Mucosa of descending colon (tissue), 3 donors: ENCODE measurements around the gene NPDC1. TPM values are rescaled to one million over a fixed set of nuclear protein-coding genes. Genes with fewer than 3 reads are reported as not detected.
A peak's percentile ranks its signal among the peaks of the same experiment; 100 is the strongest.
"Not testable (repeated sequence)": the region's sequence is repeated elsewhere in the genome, so short reads cannot be mapped to it uniquely, and the experiment has no call there.

Experiments used
- ATAC-seq: fragments of 200-7000 bp; cut with Tn5 transposase; one replicate; pipeline ENCODE4 v1.9.1; 2020; ENCODE audit warnings: mild to moderate bottlenecking, moderate library complexity
- DNase-seq, 3 donors: peaks; one replicate each; pipeline ENCODE4 v3.0.0-alpha.2; 2020
- H3K36me3 ChIP-seq: fragments of 200-600 bp; one replicate; pipeline ENCODE4 v1.8.0; 2021; ENCODE audit warnings: low read depth, mild to moderate bottlenecking
- H3K4me1 ChIP-seq: fragments of 200-600 bp; one replicate; pipeline ENCODE4 v1.8.0; 2021; ENCODE audit warnings: low read depth, mild to moderate bottlenecking
- H3K4me3 ChIP-seq: fragments of 200-600 bp; one replicate; pipeline ENCODE4 v1.8.0; 2021; ENCODE audit warnings: mild to moderate bottlenecking
- H3K9me3 ChIP-seq: fragments of 200-600 bp; one replicate; pipeline ENCODE4 v1.8.0; 2021; ENCODE audit warnings: mild to moderate bottlenecking
- CTCF ChIP-seq: fragments of 200-600 bp; IDR thresholded peaks from one replicate; pipeline ENCODE4 v1.8.0; 2022; ENCODE audit warnings: antibody characterized with exemption, mild to moderate bottlenecking
- intact Hi-C, 2 donors: fragments of 100-400 bp; cut with DNase I in 1 of 2; cut with micrococcal nuclease in 1 of 2; formaldehyde crosslinking; loops; one replicate each; pipeline versions ENCODE4 v1.11.0 to v1.11.1; 2022; cut with DNase I, micrococcal nuclease
- total RNA-seq, 3 donors: library from RNA; stranded (reverse); fragmentation: NEBNext Ultra II Directional in 2 of 3; extraction: Animal tissue kit (Norgen Biotek cat#: 25700) in 2 of 3; gene quantifications; one replicate each; pipeline versions ENCODE4 v1.2.1 to v1.2.4, GENCODE V29; 2021 to 2023
- donor health status: DM: no; HTN: no; CAD: no; lungs with moderate emphysema.
- donor health status: DM: no; HTN: no; CAD: no.
- donor health status: DM: no; HTN: yes; CAD: no.

NPDC1 gene
- total RNA-seq, 3 donors from 2014 or later = 78.6 to 177 (median 83.0) TPM

GRCh38 chr9:137034709-137035506 lies 11.1 kb downstream of the NPDC1 start:
- intact Hi-C loops = loop anchor here in 1 of 2 donors (5.0 kb wide), 1 partner anchor 253 kb away; no protein-coding TSS in a partner anchor
- TF ChIP-seq CTCF = peak; percentile 90
- Histone ChIP-seq H3K36me3 (no peaks in the 10 kb centered on the region), H3K4me1 (peaks cover 23% of the 10 kb centered on the region), H3K9me3 (no peaks in the 10 kb centered on the region), H3K4me3 (no peak overlapping the region)
- ATAC-seq = peak; percentile 90
- DNase-seq = peak; percentile 80 to 93 (median 91)

- Histone ChIP-seq H3K4me3 (no peak overlapping the region), H3K9me3 (no peaks in the 10 kb centered on the region), H3K36me3 (no peaks in the 10 kb centered on the region), H3K4me1 (peaks cover 30% of the 10 kb centered on the region)
- ATAC-seq (peak; percentile 64), DNase-seq (peak in 2 of 3 donors; percentile 69 to 85)
- no peak for TF ChIP-seq CTCF
- intact Hi-C loops = loop anchor here in 1 of 2 donors (5.0 kb wide), 1 partner anchor 252 kb away; no protein-coding TSS in a partner anchor
Measured at GRCh38 chr9:137034039-137034708, 11.8 kb downstream of the NPDC1 start.

GRCh38 chr9:137033481-137033880 lies 12.5 kb downstream of the NPDC1 start:
- not testable (repeated sequence) for H3K9me3 ChIP-seq, H3K4me3 ChIP-seq, H3K36me3 ChIP-seq, ATAC-seq, DNase-seq
- intact Hi-C loops = loop anchor here in 1 of 2 donors (5.0 kb wide), 1 partner anchor 251 kb away; no protein-coding TSS in a partner anchor
- peaks cover 37% of the 10 kb centered on the region for H3K4me1 ChIP-seq

GRCh38 chr9:137032858-137033257 lies 13.1 kb downstream of the NPDC1 start:
- Histone ChIP-seq H3K9me3 (no peaks in the 10 kb centered on the region), H3K36me3 (no peaks in the 10 kb centered on the region), H3K4me3 (no peak overlapping the region), H3K4me1 (peaks cover 38% of the 10 kb centered on the region)
- no peak for ATAC-seq
- intact Hi-C loops = loop anchor here in 1 of 2 donors (5.0 kb wide), 1 partner anchor 251 kb away; no protein-coding TSS in a partner anchor
- no peak for TF ChIP-seq CTCF
- peak in 1 of 3 donors; percentile 76 for DNase-seq

GRCh38 chr9:137031904-137032640 lies 13.9 kb downstream of the NPDC1 start, which contains the start of gene FUT7:
Gene FUT7 (minus strand): TSS chr9:137032088. CDS start chr9:137031991, 97 bp downstream.
- ATAC-seq (no peak), DNase-seq (no peak)
- Histone ChIP-seq H3K4me1 (peaks cover 43% of the 10 kb centered on the region), H3K36me3 (no peaks in the 10 kb centered on the region), H3K9me3 (no peaks in the 10 kb centered on the region), H3K4me3 (no peak within 1 kb of the TSS)
- intact Hi-C loops = loop anchor here in 1 of 2 donors (5.0 kb wide), 1 partner anchor 250 kb away; no protein-coding TSS in a partner anchor
- no peak for TF ChIP-seq CTCF
